ES-I3 (cell line): ENCODE results near the gene TMLHE.
"Not testable (repeated sequence)": the region's sequence is repeated elsewhere in the genome, so short reads cannot be mapped to it uniquely, and the experiment has no call there.

Experiments
- H3K36me3 ChIP-seq: 2 replicates; pipeline ENCODE4 v1.6.1; 2013; ENCODE audit warnings: mild to moderate bottlenecking, low read length, control low read depth, moderate library complexity; ENCODE audit not compliant: insufficient read depth
- H3K4me1 ChIP-seq: 2 replicates; pipeline ENCODE4 v1.6.1; 2013; ENCODE audit warnings: mild to moderate bottlenecking, control low read depth, low read length; ENCODE audit not compliant: insufficient read depth
- H3K9ac ChIP-seq: 2 replicates; pipeline ENCODE4 v1.6.1; 2013; ENCODE audit warnings: low read depth, mild to moderate bottlenecking, low read length, moderate library complexity
- H3K9me3 ChIP-seq: 2 replicates; pipeline ENCODE4 v1.6.1; 2013; ENCODE audit warnings: mild to moderate bottlenecking, low read length, moderate library complexity; ENCODE audit not compliant: control insufficient read depth, insufficient read depth

Gene TMLHE, protein sequence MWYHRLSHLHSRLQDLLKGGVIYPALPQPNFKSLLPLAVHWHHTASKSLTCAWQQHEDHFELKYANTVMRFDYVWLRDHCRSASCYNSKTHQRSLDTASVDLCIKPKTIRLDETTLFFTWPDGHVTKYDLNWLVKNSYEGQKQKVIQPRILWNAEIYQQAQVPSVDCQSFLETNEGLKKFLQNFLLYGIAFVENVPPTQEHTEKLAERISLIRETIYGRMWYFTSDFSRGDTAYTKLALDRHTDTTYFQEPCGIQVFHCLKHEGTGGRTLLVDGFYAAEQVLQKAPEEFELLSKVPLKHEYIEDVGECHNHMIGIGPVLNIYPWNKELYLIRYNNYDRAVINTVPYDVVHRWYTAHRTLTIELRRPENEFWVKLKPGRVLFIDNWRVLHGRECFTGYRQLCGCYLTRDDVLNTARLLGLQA

DNA sequence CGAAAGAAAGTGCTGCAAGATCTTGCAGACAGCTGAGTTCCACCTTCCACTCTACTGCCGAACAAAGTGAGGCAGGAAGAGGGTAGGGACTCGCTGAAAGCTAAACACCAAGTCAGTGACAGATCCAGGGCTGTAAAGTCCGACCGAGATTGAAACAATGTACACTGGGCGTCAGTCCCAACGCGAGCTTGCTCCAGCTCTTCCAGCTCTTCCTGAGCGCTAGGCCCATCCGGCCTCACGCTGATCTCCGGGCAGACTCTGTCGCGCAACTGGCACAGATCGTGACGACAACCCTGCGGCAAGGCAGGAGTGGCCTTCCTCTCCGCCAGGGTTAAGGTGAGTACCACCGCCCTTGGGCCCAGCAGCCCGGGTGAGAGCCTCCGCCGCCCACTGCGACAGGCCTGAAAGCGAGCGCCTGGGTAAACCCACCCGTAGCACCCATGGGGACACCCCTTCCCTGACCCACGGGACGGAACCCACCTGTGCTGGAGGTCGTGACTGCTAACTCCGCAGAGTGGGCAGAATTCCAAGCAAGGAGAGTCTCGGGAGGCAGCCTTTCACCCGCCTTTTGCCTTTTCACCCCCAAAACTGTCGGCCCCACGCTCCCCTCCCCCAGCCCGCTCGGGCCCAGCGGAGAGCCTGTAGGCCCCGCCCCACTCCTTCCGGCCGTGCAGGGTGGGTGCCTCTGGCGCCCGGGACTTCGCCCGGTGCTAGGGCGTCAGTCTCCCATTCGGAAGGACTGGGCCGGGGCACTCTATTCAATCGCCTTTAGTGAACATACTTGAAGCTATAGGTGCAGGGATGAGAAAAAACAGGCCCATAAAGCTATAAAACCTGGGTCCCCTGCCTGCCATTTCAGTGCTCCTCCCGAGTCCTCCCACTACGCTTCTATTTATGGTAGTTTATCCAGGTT, at the start of gene TMLHE, which contains the start of gene SPRY3:
Gene TMLHE (minus strand): TSS at position 641 of the 913 bp plus-strand sequence. CDS start 67,676 bp downstream, outside the sequence.
Gene SPRY3 (plus strand): TSS at position 275 of the 913 bp plus-strand sequence.
- Histone ChIP-seq H3K9ac (peak within 1 kb of the TSS; percentile 85), H3K4me1 (peaks cover 5% of the 10 kb centered on the region; the same call in 1 of the 2 replicates), H3K9me3 (no peaks in the 10 kb centered on the region), H3K36me3 (no peaks in the 10 kb centered on the region)

DNA sequence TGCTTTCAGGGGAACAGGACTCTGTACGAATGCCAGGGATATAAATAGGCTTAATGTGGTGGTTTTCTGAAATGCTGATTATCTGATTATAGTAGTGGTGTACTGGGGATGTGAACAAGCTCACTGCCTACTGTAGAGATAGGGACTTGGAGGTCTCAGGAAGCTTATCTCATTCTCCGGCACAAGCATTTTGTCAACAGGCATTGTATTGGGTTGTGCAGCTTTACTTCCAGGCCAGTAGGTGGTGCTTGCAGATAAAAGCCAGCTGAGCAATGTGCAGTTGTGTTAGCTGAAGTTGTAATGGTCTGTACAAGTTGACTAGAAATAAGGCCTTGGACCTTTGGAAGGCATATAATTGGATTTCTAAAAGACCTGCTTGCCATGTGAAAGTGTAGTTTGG, 49.5 kb upstream of the TMLHE start:
- Histone ChIP-seq H3K9ac (no peak overlapping the region), H3K4me1 (no peaks in the 10 kb centered on the region), H3K9me3 (no peaks in the 10 kb centered on the region), H3K36me3 (no peaks in the 10 kb centered on the region)

- Histone ChIP-seq H3K9ac (no peak overlapping the region), H3K9me3 (no peaks in the 10 kb centered on the region), H3K4me1 (no peaks in the 10 kb centered on the region), H3K36me3 (no peaks in the 10 kb centered on the region)
Observed at GRCh38 chrX:155645180-155645579, 32.4 kb upstream of the TMLHE start.

GRCh38 chrX:155643240-155643639, 30.5 kb upstream of the TMLHE start:
- Histone ChIP-seq H3K9ac (no peak overlapping the region), H3K4me1 (no peaks in the 10 kb centered on the region), H3K36me3 (no peaks in the 10 kb centered on the region), H3K9me3 (no peaks in the 10 kb centered on the region)

DNA sequence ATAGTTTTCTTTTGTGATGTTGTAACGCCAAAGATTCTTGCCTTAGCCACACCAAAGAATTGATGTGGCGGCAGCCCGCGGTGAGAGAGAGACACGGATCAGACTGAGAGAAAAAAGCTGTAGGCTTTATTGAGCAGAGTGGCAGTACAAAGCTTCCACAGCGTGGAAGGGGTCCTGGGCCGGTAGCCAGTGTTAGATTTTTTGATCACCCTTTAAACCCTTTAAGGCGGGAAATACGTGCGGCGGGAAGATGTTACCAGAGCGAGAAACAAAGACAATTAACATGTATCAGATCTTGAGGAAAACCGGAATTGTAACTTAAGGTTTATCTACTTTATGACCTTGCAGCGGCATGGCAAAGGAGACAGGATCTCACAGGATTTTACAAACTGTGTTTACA, 28.6 kb upstream of the TMLHE start:
- H3K9ac ChIP-seq = peak overlapping the region; percentile 41
- H3K4me1 ChIP-seq, H3K9me3 ChIP-seq, H3K36me3 ChIP-seq: not testable (repeated sequence)

- Histone ChIP-seq H3K9ac (no peak overlapping the region), H3K36me3 (no peaks in the 10 kb centered on the region), H3K9me3 (no peaks in the 10 kb centered on the region), H3K4me1 (no peaks in the 10 kb centered on the region)
Observed at GRCh38 chrX:155637714-155638113, 25.0 kb upstream of the TMLHE start.

DNA sequence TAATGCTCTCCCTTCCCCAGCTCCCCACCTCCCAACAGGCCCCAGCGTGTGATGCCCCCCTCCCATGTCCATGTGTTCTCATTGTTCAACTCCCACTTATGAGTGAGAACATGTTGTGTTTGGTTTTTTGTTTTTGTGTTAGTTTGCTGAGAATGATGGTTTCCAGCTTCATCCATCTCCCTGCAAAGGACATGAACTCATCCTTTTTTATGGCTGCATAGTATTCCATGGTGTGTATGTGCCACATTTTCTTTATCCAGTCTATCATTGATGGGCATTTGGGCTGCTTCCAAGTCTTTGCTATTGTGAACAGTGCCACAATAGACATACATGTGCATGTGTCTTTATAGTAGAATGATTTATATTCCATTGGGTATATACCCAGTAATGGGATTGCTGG, 22.3 kb upstream of the TMLHE start:
- not testable (repeated sequence) for H3K9ac ChIP-seq, H3K9me3 ChIP-seq, H3K4me1 ChIP-seq, H3K36me3 ChIP-seq

- Histone ChIP-seq H3K9ac (no peak overlapping the region), H3K4me1 (no peaks in the 10 kb centered on the region), H3K36me3 (no peaks in the 10 kb centered on the region), H3K9me3 (no peaks in the 10 kb centered on the region)
Observed at GRCh38 chrX:155632431-155633100, 19.8 kb upstream of the TMLHE start.

GRCh38 chrX:155620110-155620509, 7.4 kb upstream of the TMLHE start:
- H3K36me3 ChIP-seq, H3K4me1 ChIP-seq, H3K9me3 ChIP-seq, H3K9ac ChIP-seq: not testable (repeated sequence)

DNA sequence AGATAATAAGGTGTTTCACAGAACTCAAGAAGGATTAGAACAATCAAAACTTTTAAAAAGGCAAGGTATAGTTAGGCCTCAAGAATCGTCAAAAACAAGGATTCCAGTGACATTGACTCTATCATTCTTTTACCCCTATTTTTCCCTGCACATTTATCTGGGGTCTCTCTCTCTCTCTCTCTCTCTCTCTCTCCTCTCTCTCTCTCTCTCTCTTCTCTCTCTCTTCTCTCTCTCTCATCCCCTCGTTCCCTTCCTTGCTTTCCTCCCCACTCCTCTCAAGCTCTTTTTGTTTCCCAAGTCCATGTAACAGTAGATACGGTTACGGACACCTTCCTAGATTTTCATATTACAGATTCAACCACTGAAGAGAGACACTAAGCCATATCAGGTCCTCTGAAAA, 3.2 kb upstream of the TMLHE start:
- no peaks in the 10 kb centered on the region for H3K9me3 ChIP-seq
- H3K4me1 ChIP-seq = peaks cover 5% of the 10 kb centered on the region; the same call in 1 of the 2 replicates
- no peaks in the 10 kb centered on the region for H3K36me3 ChIP-seq
- H3K9ac ChIP-seq = no peak overlapping the region

DNA sequence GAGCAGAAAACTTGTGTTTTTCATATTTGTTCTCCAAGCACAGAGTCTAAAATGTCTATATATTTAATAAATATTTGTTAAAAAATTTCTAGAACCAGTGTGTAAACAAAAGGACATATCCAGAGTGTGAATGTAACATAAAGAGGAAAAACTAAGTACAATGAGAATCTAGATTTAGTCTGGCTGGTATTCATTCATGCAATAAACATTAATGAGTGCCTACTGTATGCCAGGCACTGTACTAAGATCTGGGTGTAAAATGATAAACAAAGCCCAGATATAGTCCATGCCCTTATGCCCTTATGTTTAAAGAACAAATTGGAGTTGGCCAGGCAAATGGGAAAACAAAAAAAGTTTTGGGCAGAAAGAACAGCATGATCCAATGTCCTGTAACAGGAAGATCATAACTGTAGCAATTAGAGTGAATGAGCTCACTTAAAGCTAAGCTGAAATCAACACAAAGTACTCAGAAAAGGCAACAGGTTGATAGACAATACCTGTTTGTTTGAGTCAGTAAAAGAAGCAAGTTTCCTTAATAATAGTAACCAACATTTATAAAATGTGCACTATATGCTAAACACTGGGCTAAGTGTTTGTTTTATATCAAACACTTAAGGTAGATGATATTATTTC, 1.3 kb upstream of the TMLHE start:
- no peak overlapping the region for H3K9ac ChIP-seq
- H3K9me3 ChIP-seq = no peaks in the 10 kb centered on the region
- peaks cover 5% of the 10 kb centered on the region; the same call in 1 of the 2 replicates for H3K4me1 ChIP-seq
- H3K36me3 ChIP-seq = no peaks in the 10 kb centered on the region

DNA sequence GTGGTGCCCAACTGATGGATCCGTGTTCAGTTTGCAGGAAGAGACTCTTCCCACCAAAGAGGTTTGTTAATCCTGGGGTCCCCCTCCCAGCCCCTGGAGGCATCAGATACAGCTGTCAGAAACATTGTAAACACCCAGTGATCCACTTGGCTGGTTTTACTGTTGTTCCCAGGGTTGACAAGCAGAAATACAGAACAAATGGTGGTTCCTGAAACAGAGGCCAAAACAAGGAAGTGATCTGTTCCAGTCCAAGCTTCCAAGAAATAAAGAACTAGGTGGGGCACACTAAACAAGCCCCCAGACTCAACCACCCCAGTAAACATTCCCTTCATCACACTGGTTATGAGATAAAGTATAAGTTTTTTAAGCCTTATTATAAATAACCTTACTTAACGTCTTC, 1.4 kb downstream of the TMLHE start:
- Histone ChIP-seq H3K36me3 (no peaks in the 10 kb centered on the region), H3K9ac (no peak overlapping the region)

GRCh38 chrX:155592981-155593380, 19.8 kb downstream of the TMLHE start:
- no peaks in the 10 kb centered on the region for H3K9me3 ChIP-seq

More for the DNA sequence above, 1.4 kb downstream of the TMLHE start:
- Histone ChIP-seq H3K4me1 (peaks cover 5% of the 10 kb centered on the region; the same call in 1 of the 2 replicates), H3K9me3 (no peaks in the 10 kb centered on the region)

DNA sequence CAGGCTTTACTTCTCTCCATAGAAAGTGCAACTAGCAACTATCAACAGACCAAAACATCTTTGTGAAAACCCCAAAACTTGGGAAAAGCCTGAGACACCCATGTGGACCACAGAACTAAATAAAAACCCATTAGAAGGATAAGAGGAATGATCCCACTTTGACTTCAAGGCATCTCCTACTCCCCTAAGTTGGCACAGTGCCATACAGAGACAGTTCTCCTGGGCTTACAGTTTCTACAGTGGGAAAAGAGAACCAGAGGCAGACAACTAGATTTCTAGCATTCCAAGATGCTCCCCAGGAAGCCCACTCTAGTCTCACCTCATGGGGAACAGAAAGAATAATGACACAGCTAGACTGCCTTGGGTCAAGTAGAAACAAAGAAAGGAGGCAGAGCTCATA, 20.4 kb downstream of the TMLHE start:
- H3K4me1 ChIP-seq = no peaks in the 10 kb centered on the region
- H3K36me3 ChIP-seq = no peaks in the 10 kb centered on the region
- H3K9me3 ChIP-seq = no peaks in the 10 kb centered on the region
- no peak overlapping the region for H3K9ac ChIP-seq

More at GRCh38 chrX:155592981-155593380, 19.8 kb downstream of the TMLHE start:
- Histone ChIP-seq H3K4me1 (no peaks in the 10 kb centered on the region), H3K9ac (no peak overlapping the region), H3K36me3 (no peaks in the 10 kb centered on the region)
